Ovary (tissue), 3 donors: Measurements from ENCODE around the gene UQCC2.

Experiments
- EP300 ChIP-seq: sonication (generic); formaldehyde crosslinking; IDR thresholded peaks from one replicate; pipeline ENCODE4 v1.6.1; 2017; ENCODE audit warnings: antibody characterized with exemption
- TF ChIP-seq, protein P1 (sequence below), 3 donors: fragments of 450-650 bp in 2 of 3; fragments of 200-600 bp in 1 of 3; IDR thresholded peaks; one replicate each; pipeline versions ENCODE4 v1.5.1 to v1.8.0; 2016 to 2022; ENCODE audit warnings: antibody characterized with exemption in 3 of 3, mild to moderate bottlenecking in 1 of 3
- donor health status: DM: no; HTN: no; CAD: no.

DNA sequence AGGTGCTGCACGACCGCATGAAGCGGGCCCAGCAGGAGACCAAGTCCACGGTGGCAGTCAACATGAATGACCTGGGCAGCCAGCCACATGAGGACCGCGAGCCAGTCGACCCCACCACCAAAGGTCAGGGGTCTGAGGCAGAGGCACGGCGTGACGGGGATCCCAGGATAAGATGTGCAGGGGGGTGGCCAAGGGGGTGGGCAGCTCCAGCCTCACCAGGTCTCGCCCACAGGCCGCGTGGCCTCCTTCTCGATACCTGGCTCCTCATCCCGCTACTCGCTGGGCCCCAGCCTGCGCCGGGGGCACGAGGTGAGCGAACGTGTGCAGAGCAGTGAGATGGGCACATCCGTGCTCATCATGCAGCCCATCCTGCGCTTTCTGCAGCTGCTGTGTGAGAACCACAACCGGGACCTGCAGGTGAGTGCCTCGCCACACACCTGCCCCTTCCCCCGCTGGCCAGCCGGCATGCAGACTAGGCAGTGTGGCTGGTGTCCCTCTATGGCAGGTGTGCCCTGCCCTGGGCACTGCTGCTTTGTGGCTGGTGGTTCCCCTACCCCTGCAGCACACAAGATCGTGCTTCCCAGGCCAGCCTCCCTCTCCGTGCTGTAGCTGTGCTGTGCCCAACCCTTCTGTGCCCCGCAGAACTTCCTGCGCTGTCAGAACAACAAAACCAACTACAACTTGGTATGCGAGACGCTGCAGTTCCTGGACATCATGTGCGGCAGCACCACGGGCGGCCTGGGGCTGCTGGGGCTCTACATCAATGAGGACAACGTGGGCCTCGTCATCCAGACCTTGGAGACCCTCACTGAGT lies 25.9 kb downstream of the UQCC2 start:
- TF ChIP-seq, protein P1, sequence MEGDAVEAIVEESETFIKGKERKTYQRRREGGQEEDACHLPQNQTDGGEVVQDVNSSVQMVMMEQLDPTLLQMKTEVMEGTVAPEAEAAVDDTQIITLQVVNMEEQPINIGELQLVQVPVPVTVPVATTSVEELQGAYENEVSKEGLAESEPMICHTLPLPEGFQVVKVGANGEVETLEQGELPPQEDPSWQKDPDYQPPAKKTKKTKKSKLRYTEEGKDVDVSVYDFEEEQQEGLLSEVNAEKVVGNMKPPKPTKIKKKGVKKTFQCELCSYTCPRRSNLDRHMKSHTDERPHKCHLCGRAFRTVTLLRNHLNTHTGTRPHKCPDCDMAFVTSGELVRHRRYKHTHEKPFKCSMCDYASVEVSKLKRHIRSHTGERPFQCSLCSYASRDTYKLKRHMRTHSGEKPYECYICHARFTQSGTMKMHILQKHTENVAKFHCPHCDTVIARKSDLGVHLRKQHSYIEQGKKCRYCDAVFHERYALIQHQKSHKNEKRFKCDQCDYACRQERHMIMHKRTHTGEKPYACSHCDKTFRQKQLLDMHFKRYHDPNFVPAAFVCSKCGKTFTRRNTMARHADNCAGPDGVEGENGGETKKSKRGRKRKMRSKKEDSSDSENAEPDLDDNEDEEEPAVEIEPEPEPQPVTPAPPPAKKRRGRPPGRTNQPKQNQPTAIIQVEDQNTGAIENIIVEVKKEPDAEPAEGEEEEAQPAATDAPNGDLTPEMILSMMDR (IDR thresholded peaks at IDR 0.05) = no peak
- TF ChIP-seq EP300 = no peak
